ENCODE measurements around the gene TSKS.

GRCh38 chr19:49718511-49718910 lies 44.6 kb downstream of the TSKS start:
- TF ChIP-seq CTCF (IDR thresholded peaks at IDR 0.05) (no peak), POLR2A (IDR thresholded peaks at IDR 0.05) (no peak)

Data from thyroid gland (tissue), 4 donors.